ENCODE measurements around the gene SPINK8. TPM values are rescaled to one million over a fixed set of nuclear protein-coding genes. Genes with fewer than 3 reads are reported as not detected.
"Not testable (repeated sequence)": the region's sequence is repeated elsewhere in the genome, so short reads cannot be mapped to it uniquely, and the experiment has no call there.

SPINK8 gene
- polyA plus RNA-seq, 1 experiment = not detected

DNA sequence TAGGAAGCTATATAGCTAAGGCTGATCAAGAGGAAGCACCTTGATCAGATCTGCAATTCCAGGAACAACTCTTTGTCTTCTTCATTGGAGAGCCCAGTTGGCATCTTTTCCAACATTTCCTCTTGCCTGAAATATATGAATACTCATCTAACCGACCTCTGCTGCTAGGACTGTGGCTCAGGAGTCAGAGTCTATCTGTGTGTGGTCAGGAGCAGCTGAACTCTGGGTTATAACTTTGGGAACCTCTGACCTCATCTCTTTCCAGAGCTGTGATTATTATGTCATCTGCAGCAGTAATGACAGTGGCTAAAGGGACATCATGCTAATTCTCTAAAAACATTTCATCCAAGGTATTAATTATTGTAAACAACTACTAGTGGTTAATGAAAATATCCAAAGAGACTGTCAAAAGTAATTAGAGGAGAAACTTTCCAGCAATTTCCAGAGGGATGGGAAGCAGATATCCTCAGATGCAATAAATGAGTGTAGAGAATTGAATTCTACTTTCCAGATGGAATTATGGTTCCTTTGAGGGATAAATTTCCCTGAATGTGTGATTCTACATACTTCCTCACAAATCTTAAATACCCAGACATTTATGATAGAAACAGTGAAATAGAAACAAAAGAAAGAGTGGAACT lies 11.5 kb upstream of the SPINK8 start:
- peaks cover 4% of the 10 kb centered on the region for H3K27me3 ChIP-seq (ENCODE audit: control insufficient read depth, insufficient read depth, low read length)
- POLR2A ChIA-PET = no interaction called here
- DNase-seq (ENCODE audit: low read depth, low spot score) = no peak
- CTCF ChIA-PET = interaction anchor here (1.5 to 1.9 kb wide), 2 partner anchors 71 to 91 kb away, joined by 3 to 11 read pairs; no protein-coding TSS in a partner anchor
- no peak overlapping the region for H3K27ac ChIP-seq (ENCODE audit: low read depth, low read length)
- TF ChIP-seq, protein P1, sequence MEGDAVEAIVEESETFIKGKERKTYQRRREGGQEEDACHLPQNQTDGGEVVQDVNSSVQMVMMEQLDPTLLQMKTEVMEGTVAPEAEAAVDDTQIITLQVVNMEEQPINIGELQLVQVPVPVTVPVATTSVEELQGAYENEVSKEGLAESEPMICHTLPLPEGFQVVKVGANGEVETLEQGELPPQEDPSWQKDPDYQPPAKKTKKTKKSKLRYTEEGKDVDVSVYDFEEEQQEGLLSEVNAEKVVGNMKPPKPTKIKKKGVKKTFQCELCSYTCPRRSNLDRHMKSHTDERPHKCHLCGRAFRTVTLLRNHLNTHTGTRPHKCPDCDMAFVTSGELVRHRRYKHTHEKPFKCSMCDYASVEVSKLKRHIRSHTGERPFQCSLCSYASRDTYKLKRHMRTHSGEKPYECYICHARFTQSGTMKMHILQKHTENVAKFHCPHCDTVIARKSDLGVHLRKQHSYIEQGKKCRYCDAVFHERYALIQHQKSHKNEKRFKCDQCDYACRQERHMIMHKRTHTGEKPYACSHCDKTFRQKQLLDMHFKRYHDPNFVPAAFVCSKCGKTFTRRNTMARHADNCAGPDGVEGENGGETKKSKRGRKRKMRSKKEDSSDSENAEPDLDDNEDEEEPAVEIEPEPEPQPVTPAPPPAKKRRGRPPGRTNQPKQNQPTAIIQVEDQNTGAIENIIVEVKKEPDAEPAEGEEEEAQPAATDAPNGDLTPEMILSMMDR (IDR thresholded peaks at IDR 0.05; ENCODE audit: low read depth, low read length) = no peak
- H3K4me3 ChIP-seq (ENCODE audit: low read depth, low read length) = no peak overlapping the region
- no peaks in the 10 kb centered on the region for H3K9me3 ChIP-seq (ENCODE audit: control insufficient read depth, insufficient read depth, low read length)

DNA sequence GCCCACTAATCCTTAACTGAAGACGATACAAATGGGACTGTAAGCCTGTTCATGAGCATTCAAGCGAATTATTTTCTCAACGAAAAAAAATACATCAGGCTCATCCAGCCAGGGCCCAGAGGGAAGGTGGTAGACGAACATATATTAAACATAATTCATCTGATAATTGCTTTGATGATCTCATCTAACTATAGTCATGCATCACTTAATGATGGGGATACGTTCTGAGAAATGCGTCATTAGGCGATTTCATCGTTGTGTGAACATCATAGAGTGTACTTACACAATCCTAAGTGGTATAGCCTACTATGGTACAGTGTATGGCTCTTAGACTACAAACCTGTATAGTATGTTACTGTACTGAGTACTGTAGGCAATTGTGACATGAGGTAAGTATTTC lies 10.0 kb upstream of the SPINK8 start:
- ChIA-PET POLR2A (no interaction called here), CTCF (interaction anchor here (1.0 to 1.9 kb wide), 3 partner anchors 57 to 92 kb away, joined by 3 to 11 read pairs (median 3); no protein-coding TSS in a partner anchor)
- no peaks in the 10 kb centered on the region for H3K9me3 ChIP-seq (ENCODE audit: control insufficient read depth, insufficient read depth, low read length)
- no peak overlapping the region for H3K27ac ChIP-seq (ENCODE audit: low read depth, low read length)
- TF ChIP-seq, protein P1 (IDR thresholded peaks at IDR 0.05; ENCODE audit: low read depth, low read length) = no peak
- H3K27me3 ChIP-seq (ENCODE audit: control insufficient read depth, insufficient read depth, low read length) = no peaks in the 10 kb centered on the region
- no peak for DNase-seq (ENCODE audit: low read depth, low spot score)
- no peak overlapping the region for H3K4me3 ChIP-seq (ENCODE audit: low read depth, low read length)

DNA sequence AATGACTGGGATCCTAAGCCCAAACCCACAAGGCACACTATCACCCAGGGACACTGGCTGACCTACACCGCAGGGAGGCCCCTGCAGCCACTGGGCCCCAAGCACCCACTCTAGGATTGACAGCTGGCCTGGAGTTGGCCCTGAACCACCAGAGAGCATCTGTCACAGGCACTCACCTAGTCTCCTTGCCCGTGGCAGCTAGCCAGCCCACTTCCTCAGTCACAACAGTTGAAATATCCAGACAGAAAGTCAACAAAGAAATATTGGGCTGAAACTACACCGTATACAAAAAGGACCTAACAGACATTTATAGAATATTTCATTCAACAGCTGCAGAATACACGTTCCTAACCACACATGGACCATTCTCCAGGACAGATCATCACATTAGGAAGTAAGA lies 5.2 kb upstream of the SPINK8 start:
- no peak overlapping the region for H3K27ac ChIP-seq (ENCODE audit: low read depth, low read length)
- no peak for DNase-seq (ENCODE audit: low read depth, low spot score)
- no peak overlapping the region for H3K4me3 ChIP-seq (ENCODE audit: low read depth, low read length)
- TF ChIP-seq, protein P1 (IDR thresholded peaks at IDR 0.05; ENCODE audit: low read depth, low read length) = no peak
- CTCF ChIA-PET = interaction anchor here (1.4 kb wide), 1 partner anchor 62 kb away, joined by 4 read pairs; no protein-coding TSS in a partner anchor
- POLR2A ChIA-PET = no interaction called here
- no peaks in the 10 kb centered on the region for H3K9me3 ChIP-seq (ENCODE audit: control insufficient read depth, insufficient read depth, low read length)
- peaks cover 4% of the 10 kb centered on the region for H3K27me3 ChIP-seq (ENCODE audit: control insufficient read depth, insufficient read depth, low read length)

DNA sequence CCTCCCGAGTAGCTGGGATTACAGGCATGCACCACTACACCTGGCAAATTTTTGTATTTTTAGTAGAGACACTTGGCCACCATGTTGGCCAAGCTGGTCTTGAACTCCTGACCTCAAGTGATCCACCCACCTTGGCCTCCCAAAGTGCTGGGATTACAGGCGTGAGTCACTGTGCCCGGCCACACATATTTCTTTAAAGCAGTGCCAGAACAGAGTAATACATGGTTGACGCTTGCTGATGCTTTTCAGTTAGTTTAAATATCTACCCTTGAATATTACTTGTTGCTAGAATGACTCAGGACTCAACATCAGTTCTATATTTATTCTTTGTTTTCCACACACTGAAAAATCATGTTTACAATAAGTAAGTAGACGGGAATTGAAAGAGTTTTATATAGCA lies 4.1 kb upstream of the SPINK8 start:
- POLR2A ChIA-PET; CTCF ChIA-PET; H3K4me3 ChIP-seq (ENCODE audit: low read depth, low read length); H3K9me3 ChIP-seq (ENCODE audit: control insufficient read depth, insufficient read depth, low read length); H3K27ac ChIP-seq (ENCODE audit: low read depth, low read length); DNase-seq (ENCODE audit: low read depth, low spot score): not testable (repeated sequence)
- H3K27me3 ChIP-seq (ENCODE audit: control insufficient read depth, insufficient read depth, low read length) = peaks cover 12% of the 10 kb centered on the region

DNA sequence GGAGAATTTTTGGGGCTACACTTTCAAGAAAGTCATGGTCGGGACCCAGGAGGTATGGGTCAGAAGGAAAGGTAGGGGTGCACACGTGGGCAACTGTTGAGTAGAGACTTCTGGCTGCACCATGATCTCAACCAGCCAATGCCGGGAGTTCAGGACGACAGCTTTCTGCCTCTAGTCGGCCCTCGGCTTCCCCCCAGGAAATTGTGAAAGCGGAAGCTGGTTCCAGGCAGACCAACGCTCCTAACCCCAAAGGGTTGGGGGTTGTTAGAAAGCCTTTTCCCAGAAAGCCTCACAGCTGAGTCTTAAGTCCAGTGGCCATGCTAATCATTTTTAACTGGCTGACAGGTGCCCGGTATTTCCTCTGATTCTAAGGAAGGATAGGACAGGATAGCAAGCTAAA lies 1.8 kb upstream of the SPINK8 start:
- H3K9me3 ChIP-seq (ENCODE audit: control insufficient read depth, insufficient read depth, low read length); DNase-seq (ENCODE audit: low read depth, low spot score); POLR2A ChIA-PET; H3K4me3 ChIP-seq (ENCODE audit: low read depth, low read length); CTCF ChIA-PET; H3K27ac ChIP-seq (ENCODE audit: low read depth, low read length): not testable (repeated sequence)
- H3K27me3 ChIP-seq (ENCODE audit: control insufficient read depth, insufficient read depth, low read length) = peaks cover 17% of the 10 kb centered on the region

DNA sequence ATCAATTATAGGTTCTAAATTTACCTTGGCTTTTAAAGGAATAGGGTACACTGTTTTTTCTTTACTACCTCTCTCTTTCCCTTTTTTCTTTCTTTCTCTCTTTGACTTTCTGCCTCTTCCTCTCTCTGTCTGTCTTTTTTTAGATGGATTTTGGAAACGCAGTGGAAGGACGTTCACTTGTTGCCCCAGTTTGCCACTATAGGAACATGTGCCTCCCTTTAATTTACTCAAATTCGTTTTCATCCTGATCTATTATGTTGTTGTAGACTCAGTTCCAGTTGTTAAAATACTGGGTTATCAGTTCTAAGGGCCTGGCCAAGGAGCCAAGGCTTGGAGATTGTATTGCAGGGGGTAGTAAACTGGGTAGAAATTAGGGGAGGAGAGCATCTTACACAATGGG lies 1.1 kb upstream of the SPINK8 start:
- DNase-seq (ENCODE audit: low read depth, low spot score) = no peak
- peaks cover 21% of the 10 kb centered on the region for H3K27me3 ChIP-seq (ENCODE audit: control insufficient read depth, insufficient read depth, low read length)
- ChIA-PET POLR2A (no interaction called here), CTCF (no interaction called here)
- no peak overlapping the region for H3K4me3 ChIP-seq (ENCODE audit: low read depth, low read length)
- H3K27ac ChIP-seq (ENCODE audit: low read depth, low read length) = no peak overlapping the region
- no peaks in the 10 kb centered on the region for H3K9me3 ChIP-seq (ENCODE audit: control insufficient read depth, insufficient read depth, low read length)
- TF ChIP-seq, protein P1 (IDR thresholded peaks at IDR 0.05; ENCODE audit: low read depth, low read length) = no peak

DNA sequence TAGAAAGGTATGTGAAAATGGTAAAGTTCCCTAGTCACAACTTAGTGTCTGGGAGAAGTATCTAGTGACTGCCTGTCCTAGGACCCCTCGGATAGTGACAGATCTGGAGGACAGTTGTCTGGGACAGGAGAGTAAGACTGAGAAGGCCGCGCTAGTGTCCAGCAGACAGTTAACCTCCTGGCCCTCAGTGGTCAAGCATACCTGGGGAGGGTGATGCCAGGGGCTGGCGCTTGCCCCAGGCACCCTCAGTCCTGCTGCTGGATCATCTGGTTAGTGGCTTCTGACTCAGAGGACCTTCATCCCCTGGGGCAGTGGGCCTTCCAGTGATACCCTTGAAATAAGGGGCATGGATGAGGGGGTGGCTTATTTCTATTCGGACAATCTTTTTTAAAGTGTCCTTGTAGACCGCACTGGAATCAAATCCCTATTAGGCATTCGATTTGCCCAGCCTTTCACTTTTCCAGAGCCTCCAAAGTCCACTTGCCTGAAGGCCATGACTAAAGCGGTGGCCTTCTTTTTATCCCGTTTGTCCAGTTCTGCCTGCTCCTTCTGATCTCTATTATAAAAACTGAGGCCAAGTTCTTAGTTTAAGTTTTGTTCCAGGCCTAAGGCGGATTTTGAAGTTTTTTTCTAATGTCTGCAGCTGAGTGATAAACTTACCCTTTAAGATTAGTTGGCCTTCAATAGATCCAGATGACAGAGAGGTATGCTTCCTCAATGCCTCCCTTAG lies 1.6 kb downstream of the SPINK8 start:
- H3K9me3 ChIP-seq (ENCODE audit: control insufficient read depth, insufficient read depth, low read length); H3K27ac ChIP-seq (ENCODE audit: low read depth, low read length); CTCF ChIA-PET; POLR2A ChIA-PET; H3K4me3 ChIP-seq (ENCODE audit: low read depth, low read length); DNase-seq (ENCODE audit: low read depth, low spot score): not testable (repeated sequence)
- peaks cover 24% of the 10 kb centered on the region for H3K27me3 ChIP-seq (ENCODE audit: control insufficient read depth, insufficient read depth, low read length)

Data from AG04450 (cell line).